ENCODE results near the gene PTGIS.

The PTGIS gene

DNA sequence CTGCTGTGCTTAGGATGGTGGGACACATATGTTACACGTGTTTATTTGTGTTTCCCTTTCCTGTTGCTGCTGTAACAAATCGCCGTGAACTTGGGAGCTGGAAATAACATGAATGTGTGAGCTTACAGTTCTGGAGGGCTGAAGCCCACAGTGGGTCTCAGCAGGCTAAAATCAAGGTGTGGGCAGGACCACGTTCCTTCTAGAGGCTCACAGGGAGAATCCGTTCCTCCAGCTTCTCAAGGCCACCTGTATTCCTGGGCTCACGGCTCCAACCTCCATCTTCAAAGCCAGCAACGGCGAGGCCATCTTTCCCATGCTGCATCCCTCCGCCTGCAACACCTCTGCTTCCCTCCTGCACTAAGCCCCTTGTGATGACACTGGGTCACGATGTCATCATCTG, 27.4 kb upstream of the PTGIS start:
- DNase-seq = no peak

DNA sequence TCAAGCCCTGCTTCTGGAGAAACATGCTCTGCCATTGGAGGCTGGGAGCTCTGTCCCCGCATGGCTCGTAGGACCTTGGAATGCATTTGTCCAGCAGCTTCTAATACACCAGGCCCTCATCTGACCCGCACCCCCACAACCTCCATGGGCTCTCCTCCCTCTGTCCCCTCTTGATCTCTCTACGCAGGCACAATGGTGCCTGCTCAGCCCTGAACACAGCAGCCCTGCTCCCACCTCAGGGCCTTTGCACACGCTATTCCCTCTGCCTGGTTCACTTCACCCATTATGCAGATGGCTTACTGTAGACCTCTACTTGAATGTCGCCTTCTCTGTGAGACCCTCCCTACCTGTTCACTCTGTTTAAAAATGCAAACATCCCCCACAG, 27.0 kb upstream of the PTGIS start:
- no peak for DNase-seq

DNA sequence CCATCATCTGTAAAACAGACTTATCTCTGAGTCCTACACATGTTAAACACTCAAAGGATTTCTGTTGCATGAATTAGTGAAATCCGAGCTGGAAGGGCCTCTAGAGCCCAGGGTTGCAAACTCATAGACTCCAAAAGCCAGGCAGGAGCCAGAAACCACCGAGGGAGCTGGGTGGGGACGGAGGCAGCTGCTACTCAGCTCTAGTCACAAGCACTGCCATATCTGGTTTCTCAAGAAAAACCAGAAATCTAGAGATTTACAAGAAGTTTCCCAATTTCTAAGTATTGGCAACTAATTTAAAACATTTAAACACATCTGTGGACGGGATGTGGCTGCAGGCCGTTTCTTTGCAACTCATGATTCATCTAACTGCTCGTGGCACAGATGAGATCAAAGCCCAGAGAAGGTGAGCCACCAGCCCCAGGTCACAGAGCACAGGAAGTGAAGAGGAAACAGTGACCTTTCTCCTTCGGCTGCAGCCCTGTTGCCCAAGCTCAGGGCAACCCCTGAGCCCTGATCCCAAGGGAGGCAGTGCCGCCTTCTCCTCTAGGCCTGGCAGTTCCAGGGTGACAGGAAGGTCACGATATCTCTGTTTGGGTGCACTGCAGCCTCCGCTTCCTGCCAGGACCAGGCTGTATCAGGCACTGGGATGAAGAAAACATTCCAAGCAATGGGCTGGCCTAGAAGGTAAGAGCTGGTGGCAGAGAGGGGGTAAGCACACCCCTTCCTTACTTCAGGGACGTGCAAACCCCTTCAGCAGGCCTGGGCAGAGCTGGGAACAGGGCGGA, 26.4 kb upstream of the PTGIS start:
- DNase-seq = no peak

DNA sequence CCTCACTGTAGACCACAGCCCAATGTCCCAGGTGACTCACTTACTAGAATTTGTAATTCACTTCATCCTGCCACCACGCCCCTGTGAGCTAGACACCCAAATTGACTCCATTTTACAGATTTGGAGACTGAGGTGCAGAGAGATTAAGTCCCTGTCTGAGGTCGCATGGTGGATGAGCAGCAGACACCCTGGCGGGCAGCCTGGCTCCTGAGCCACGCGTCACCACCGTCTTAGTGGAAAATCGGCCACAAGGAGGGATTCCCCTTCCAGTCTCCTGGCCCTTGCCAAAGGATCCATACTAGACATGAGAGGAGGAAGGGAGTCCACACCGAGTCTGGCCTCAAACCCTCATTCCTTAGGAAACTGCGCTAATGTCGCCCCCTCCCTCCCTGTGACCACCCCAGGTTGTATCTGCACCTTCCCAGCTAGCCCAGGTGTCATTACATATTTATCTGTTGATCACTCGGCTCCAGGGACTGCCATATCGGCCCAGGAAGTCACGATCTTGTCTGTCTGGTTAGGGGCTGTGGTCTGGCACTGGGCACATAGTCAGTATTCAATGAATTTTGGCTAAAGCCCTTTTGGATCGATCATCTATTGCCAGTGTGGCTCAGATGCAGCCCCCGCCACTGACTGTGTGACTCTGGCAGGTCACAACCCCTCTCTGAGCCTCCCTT, 25.7 kb upstream of the PTGIS start:
- DNase-seq = no peak

DNA sequence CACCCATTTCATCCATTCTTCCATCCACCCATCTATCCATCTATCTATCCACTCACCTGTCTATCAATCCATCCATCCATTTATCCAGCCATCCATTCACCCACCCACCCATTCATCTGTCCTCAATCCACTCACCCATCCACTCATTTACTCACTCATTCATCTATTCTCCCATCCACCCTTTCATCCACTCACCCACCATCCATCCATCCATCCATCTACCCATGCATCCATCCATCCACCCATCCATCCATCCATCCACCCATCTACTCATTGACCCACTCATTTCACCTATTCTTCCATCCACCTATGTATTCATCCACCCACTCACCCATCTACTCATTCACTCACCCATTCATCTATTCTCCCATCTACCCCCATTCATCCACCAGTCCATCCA, 24.2 kb upstream of the PTGIS start:
- no peak for DNase-seq

DNA sequence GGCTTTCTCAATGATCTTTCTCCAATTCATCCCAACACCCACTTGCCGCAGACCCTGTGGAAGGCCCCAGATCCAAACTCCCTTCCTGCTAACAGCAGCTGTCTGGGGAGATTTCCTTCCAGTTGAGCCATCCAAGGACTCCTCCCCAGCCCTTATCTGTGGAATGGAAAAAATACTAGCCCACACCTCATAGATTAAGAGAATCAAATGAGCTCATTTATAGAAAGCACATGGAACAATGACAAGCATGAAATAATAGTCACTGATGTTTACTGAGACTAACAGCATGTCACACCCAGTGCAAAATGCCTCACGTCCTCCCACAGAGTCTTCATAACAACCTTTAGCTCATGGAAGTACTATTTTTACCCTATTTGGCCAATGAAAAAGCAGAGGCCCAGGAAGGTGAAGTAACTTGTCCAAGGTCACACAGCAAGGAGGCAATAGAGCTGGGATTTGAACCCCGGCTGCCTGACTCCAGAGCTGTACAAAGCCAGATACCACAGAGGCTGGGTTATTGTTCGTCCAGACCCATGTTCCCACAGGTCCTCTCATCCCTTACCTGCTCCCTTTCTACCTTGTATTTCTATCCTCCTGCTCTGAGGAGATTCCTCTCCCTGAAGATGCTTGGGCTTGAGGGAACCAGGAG, 23.4 kb upstream of the PTGIS start:
- DNase-seq = no peak

DNA sequence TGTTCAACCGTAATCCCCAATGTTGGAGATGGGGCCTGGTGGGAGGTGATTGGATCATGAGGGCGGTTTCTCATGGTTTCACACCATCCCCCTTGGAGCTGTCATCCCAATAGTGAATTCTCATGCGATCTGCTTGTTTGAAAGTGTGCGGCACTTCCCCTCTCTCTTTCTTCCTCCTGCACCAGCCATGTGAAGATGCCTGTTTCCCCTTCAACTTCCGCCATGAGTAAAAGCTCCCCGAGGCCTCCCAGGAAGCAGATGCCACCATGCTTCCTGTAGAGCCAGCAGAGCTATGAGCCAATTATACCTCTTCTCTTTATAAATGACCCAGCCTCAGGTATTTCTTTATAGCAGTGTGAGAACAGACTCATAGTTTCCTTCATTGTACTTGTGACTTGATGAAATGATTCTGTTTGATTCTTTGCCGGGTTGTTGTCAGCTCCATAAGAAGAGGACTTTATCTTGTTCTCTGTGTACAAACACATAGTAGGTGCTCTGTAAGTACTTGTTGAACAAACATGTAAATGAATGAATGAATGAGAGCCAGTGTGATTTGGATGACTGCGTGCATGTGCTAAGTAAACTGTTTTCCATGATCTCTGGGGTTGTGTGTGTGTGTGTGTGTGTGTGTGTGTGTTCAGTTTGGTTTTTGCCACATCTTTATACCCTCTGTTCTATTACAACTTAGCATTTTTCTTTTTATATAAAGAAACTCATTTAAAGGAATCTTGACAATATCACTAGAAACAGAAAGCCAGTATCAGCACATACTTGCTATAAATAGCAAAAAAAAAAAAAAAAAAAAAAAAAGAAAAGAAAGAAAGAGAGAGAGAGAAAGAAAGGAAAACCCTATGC, 22.5 kb upstream of the PTGIS start:
- DNase-seq = no peak

DNA sequence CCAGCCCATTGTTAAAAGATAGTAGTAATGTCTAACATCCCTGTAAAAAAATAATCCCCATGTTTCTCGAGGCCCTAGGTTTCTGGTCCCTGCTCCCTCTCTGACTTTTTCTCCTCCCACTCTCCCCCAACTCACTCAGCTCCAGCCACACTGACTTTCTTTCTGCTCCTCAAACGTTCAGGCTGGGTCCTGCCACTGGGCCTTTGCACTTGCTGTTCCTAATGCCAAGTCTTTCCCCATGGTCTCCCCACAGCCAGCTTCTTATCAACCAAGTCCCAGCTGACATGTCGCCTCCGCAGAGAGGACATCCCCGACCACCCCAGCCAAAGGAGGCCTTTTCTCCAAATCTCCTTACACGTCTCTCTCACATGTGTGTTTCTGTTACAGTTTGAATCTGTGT, 21.8 kb upstream of the PTGIS start:
- DNase-seq = no peak

DNA sequence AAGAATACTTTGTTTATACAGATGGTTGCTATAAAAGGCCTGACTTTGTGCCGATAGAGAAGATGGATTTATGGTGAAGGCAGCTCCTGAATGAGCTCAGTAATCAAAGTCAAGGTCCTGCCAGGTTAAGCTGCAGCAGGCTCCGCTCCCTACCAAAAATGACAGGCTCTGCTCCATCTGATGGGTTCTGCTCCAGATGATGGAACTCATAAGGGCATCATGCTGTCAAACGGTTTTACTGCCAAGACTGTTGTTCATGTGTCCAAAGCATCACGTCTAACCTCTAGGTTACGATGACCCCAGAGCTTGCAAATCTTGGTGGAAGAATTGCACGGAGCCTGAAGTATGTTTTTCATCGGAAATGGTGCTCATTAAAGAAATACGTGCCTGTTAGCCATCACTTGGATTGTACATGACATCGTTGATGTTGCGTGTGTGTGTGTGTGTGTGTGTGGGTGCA, 19.2 kb upstream of the PTGIS start:
- no peak for DNase-seq

DNA sequence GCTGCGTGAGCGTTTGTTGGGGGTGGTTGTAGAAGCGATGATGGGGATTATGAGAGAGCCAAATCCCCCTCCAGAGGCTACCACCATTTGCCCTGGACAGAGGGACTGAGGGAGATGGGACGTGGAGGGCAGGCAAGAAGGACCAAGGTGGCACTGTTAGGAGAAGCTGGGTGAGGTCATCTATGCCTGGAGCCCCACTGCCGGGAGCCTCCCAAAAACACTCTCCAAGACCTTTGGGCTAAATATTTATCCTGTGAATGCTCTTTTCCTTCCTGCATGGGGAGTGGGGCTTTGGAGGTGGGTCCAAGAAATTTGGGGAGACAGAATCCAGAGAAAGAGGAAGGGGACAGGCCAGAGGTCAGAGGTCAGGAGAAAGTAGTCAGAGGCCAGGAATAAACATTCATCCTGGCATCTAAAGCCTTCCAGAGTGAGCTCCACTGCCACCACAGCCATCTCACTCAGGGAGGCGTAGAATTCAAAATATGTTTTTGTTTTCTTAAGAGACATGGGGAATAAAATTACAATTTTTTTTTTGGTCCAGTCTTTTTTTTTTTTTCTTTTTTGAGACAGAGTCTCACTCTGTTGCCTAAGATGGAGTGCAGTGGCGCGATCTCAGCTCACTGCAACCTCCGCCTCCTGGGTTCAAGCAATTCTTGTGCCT, 17.8 kb upstream of the PTGIS start:
- no peak for DNase-seq

DNA sequence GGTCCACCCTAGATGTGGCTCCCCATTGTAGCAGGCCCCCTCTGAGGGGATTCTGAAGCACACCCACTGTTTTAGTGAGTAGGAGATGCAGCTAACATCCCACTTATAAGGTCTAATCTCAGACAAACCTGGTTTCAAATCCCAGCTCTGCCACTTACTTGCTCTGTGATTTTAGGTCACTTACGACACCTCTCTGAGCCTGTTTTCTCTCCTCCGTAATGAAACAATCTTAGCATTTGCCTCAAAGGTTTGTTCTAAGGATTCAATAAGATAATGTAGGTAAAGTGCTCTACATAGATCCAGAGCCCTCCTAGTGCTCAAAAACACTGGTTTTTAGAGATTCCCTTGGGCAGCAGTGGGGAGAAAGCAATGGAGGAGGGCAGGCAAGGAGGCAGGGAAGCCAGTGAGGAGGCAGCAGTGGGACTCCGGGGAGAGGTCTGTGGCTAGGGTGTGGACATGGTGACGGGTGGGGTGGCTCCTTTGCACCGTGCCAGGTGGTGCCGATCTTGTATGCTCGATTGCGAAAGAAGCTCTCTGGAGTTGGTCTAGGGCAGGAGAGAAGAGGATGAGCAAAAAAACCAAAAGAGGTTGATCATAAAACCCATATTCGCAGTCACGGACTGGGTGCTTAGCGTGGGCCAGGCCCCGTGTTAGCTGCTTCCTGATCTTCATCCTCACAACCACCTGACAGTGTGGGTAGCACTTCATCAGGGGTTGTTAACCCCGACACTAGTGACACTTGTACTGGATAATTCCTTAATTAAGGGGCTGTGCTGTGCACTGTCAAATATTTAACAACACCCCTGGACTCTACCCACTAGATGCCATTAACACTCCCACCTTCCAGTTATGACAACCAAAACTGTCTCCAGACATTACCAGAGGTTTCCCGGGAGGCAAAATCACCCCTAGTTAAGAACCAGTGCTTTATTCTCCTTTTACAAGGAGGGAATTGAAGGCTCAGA, 16.8 kb upstream of the PTGIS start:
- DNase-seq = no peak

DNA sequence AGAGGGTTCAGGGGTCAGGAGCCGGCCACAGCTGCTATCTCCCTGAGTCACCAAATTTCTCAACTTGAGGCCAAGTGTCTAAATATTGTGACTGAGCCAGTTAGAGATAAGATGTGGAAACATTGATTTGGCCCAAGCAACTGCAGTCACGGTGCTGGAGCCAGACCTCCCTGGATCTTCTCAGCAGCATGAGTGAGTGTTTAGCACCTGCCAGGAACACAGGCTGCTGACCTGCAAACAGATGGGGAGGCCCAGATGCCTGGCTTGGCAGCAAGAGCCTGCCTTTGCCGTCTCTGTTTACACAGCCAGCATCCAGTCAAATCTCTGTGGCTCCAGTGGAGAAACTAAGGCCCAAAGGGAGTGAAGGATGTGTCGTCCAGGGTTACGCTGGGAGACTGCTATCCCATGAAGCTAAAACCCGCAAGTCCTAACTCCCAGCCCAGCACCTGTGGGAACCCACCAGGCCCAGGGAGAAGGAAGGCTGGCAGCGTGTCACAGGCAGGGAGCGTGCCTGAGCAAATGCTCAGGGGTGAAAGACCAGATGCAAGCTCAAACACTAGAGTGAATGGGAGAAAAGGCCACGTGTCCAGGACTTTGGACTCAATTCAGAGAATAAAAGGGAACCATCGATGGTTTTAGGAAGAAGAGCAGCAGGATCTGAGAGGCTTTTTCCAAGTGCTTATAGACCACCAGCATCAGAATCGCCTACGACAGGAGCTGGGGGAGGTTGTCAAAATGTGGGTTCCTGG, 15.9 kb upstream of the PTGIS start:
- peak; percentile 69 for DNase-seq

DNA sequence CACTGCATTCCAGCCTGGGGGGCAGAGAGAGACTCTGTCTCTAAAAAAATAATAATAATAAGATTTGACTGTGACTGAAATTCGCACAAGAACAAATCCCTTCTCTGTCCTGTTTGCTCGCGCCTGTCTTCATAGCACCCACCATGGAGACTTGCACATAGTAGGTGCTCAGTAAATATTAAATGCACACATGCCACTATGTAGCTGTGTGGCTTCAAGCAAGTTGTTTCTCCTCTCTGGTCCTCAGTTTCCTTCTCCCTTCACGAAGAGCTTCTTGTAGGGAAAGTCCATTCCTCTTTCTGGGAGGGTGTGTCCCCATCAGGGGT, 15.4 kb upstream of the PTGIS start:
- DNase-seq = no peak

DNA sequence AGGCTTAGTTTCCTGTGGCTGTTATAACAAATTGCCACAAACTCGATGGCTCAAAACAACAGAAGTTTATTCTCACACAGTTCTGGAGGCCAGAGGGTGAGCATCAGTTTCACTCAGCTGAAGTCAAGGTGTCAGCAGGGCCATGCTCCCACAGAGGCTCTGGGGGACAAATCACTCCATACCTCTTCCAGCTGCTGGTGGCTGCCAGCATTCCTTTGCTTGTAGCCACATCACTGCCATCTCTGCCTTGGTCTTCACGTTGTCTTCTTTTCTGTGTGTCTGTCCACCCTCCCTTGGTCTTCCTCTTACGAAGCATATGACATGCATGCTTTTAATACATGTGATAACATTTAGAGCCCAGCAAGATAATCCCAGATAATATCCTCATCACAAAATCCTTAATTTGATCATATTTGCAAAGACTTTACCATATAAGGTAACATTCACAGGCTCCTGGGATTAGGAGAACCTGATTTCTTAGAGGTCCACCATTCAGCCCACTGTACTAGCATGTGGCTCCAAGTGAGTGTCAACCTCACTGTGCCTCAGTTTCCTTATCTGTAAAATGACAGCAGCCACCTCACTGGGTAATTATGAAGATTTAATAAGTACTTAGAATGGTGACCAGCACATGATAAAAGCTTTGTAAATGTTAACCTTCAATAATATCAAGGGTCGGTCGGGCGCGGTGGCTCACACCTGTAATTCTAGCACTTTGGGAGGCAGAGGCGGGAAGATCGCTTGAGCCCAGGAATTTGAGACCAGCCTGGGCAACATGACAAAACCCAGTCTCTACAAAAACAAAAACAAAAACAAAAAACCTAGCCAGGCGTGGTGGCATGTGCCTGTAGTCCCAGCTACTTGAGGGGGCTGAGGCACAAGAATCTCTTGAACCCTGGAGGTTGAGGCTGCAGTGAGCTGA, 14.7 kb upstream of the PTGIS start:
- no peak for DNase-seq

DNA sequence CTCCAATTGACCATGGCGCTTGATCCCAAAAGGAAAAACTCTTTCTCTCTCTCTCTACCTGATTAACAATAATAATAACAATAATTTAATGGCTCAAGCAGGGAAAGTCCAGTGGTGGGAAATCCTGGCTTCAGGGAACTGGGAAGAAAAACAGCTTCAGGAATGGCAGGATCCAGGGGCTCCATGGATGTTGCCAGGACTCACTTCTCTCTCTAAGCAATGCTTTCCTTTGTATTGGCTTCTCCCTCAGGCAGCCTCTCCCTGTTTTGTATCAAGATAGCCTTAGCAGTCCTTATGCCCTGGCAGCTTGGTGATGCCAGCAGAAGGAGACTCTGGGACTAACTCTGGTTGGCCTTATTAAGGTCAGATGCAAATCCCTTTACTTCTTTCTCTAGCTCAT, 13.5 kb upstream of the PTGIS start:
- no peak for DNase-seq

DNA sequence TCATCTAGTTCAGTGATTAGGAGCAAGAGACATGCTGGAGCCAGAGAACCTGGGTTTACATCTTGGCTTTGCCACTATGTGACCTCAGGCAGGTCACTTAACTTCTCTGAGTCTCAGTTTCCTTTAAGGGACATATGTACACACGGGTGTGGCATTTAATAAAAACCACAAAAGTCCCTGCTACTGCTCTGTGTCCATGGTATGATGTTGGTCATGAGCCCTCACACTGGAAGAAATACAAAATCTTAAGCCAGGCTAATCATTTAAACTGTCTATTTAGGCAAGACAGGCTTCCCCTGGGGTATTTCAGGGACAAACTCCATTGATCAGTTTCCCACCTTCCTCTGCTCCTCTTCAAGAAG, 12.9 kb upstream of the PTGIS start:
- DNase-seq = no peak

DNA sequence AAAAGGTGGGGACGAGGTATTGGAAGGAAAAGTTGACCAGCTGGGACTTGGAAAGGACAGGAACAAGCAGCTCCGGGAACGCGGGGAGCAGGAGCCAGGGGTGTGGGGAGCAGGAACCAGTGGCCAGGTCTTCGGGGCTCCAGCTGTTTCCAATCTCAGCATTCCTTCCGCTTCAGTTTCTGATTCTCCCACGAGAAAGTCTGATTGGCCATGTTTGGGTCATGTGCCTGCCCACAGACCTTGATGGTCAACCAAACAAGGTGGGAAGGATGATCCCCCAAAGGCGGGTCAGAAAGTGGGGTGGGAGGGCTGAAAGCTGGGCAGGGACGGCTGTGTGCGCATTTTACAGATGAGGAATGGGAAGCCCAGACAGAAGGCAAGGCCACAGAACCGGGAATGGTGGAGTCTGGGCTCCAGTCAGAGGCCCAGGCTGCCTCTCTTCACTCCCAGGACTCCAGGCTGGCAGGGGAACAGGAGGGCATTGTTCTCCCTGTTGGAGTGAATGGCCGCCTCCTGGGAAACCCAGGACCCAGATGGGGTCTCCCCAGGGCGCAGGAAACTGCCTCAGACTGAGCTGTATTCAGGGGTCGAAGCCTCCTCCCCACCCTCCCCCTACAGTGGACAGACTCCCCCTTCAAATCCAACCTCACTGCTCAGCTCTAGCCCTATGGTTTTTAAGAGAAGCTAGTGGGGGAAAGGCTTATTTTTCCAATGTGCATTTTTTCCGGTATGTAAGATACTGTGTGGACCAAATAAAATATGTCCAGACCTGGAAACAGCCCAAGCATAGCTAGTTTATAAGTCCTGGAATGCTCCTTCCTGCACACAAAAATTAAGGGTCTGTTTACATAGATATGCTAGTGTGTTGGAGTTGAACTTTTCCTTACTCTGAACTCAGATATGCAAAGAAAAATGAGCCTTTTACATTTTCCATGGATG, 12.2 kb upstream of the PTGIS start:
- DNase-seq = no peak

DNA sequence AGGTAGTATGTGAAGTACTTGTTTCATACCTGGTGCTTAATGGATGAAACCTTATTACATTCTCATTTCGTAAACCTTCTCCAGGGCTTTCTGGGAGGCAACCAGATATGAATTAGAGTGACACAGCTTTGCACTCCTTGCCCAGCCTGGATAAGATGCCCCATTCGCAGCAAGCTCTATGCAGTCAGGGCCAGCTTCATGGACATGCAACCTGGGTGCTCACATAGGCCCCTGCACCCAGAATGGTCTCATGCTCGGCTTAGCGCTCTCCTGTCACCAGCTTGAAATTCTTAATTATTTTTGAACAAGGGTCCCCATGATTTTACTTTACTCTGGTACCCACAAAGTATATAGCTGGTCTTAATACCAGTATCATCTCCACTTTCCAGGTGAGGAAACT, 11.3 kb upstream of the PTGIS start:
- DNase-seq = no peak

DNA sequence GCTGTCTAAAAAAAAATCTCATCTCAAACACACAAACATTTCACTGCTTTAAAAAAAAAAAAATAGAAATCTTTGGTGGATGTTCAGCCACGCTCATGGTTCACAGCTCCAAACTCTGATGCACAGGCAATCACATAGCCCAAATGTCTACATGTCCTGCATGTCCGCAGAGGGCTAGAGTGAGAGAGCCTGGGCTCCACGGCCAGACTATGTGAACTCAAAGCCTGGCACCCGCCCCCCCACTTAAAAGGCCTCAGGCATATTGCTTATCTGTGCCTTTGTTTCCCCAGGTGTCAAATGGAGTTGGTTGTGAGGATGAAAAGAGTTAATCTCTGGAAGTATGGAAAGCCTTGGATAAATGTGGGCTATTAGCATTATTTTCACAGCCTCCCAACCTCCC, 10.5 kb upstream of the PTGIS start:
- no peak for DNase-seq
